ENCODE results near the gene ELL2.
"Not testable (repeated sequence)": the region's sequence is repeated elsewhere in the genome, so short reads cannot be mapped to it uniquely, and the experiment has no call there.

ELL2 gene

GRCh38 chr5:95906398-95906797 lies 55.3 kb downstream of the ELL2 start:
- DNase-seq, result not testable (repeated sequence)

GRCh38 chr5:95904827-95905226 lies 56.8 kb downstream of the ELL2 start:
- no peak for DNase-seq

GRCh38 chr5:95903838-95904237 lies 57.8 kb downstream of the ELL2 start:
- no peak for DNase-seq

GRCh38 chr5:95901676-95902627 lies 59.7 kb downstream of the ELL2 start:
- DNase-seq, result no peak

- no peak for DNase-seq
These were observed 61.2 kb downstream of the ELL2 start for GRCh38 chr5:95900383-95900958.

- DNase-seq, result no peak
These were observed 61.8 kb downstream of the ELL2 start for GRCh38 chr5:95899829-95900228.

- no peak for DNase-seq
These were observed 62.6 kb downstream of the ELL2 start for GRCh38 chr5:95899006-95899405.

GRCh38 chr5:95895771-95896170 lies 65.9 kb downstream of the ELL2 start:
- DNase-seq, result no peak

- DNase-seq, result no peak
These were observed 66.4 kb downstream of the ELL2 start for GRCh38 chr5:95895251-95895650.

GRCh38 chr5:95892784-95893354 lies 68.8 kb downstream of the ELL2 start:
- no peak for DNase-seq

GRCh38 chr5:95891499-95891898 lies 70.2 kb downstream of the ELL2 start:
- no peak for DNase-seq

- no peak for DNase-seq
These were observed 72.6 kb downstream of the ELL2 start for GRCh38 chr5:95889076-95889475.

- DNase-seq, result no peak
These were observed 73.7 kb downstream of the ELL2 start for GRCh38 chr5:95887977-95888376.

GRCh38 chr5:95886340-95887044 lies 75.2 kb downstream of the ELL2 start:
- no peak for DNase-seq

- DNase-seq, result no peak
These were observed 77.1 kb downstream of the ELL2 start for GRCh38 chr5:95884511-95884910.

- no peak for DNase-seq
These were observed 77.7 kb downstream of the ELL2 start for GRCh38 chr5:95884017-95884325.

- DNase-seq, result peak; percentile 40
These were observed 78.2 kb downstream of the ELL2 start for GRCh38 chr5:95883185-95884016.

- DNase-seq, result no peak
These were observed 79.8 kb downstream of the ELL2 start for GRCh38 chr5:95881833-95882232.

- DNase-seq, result no peak
These were observed 81.3 kb downstream of the ELL2 start for GRCh38 chr5:95880081-95880926.

- no peak for DNase-seq
These were observed 82.0 kb downstream of the ELL2 start for GRCh38 chr5:95879661-95880060.
